BJ (cell line): ENCODE data around the gene DTX4. TPM values are rescaled to one million over a fixed set of nuclear protein-coding genes. Genes with fewer than 3 reads are reported as not detected.
A peak's percentile ranks its signal among the peaks of the same experiment; 100 is the strongest.

Experiments used
- CTCF ChIA-PET: fragments of 350-600 bp; formaldehyde crosslinking; extraction: SDS; loops from one replicate; lab custom pipeline; 2021; ENCODE audit warnings: antibody characterized with exemption, inconsistent platforms; lab: Yijun Ruan, JAX
- POLR2A ChIA-PET: fragments of 300-600 bp; sonication (Branson Sonifier 250); formaldehyde crosslinking; extraction: SDS; loops from one replicate; lab custom pipeline; 2021; ENCODE audit warnings: antibody characterized with exemption; lab: Charles Lee
- DNase-seq: peaks from one replicate; pipeline ENCODE4 v3.0.0-alpha.2; 2011; ENCODE audit warnings: low read depth
- H3K27me3 ChIP-seq: 2 replicates; pipeline ENCODE4 v1.6.0; 2011; ENCODE audit warnings: low read length; ENCODE audit not compliant: control insufficient read depth, insufficient read depth
- H3K36me3 ChIP-seq: 2 replicates; pipeline ENCODE4 v1.5.1; 2011; ENCODE audit warnings: low read length; ENCODE audit not compliant: control insufficient read depth, insufficient read depth
- H3K4me3 ChIP-seq: 2 replicates; pipeline ENCODE4 v1.5.1; 2011; ENCODE audit warnings: low read depth, mild to moderate bottlenecking, control low read depth, low read length
- polyA plus RNA-seq: library from polyadenylated mRNA; depleted of rRNA; stranded (reverse); fragments of >200 nt; gene quantifications from 2 replicates; pipeline ENCODE4 v1.2.3, GENCODE V29; 2011
- TF ChIP-seq, protein P1 (sequence below): IDR thresholded peaks from 2 replicates; pipeline ENCODE4 v1.5.1; 2011; ENCODE audit warnings: low read depth, mild to moderate bottlenecking, control low read depth, inconsistent platforms, low read length, moderate library complexity; ENCODE audit not compliant: insufficient read depth

DTX4 gene
- polyA plus RNA-seq, 1 experiment = 1.2 TPM

DNA sequence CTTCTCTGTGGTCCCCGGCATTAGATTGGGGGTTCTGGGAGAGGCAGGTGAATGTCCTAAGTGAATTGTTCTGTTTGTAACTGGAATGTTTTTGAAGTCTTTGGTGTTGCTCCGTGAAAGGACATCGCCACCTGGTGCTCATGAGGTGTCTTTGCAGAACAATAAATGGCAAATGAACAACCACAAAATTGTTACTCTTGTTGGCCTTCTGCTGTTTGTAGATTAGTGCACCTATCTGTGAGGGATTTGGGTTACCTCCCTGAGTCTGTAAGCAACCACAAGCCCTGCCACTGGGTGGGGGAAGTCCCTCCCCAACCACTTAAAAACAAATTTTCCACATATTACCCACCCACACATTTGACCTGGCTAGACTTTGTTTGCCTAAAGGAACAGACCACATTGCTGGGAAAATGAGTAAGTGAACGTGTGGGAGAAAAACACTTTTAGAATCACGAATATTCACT lies 36.1 kb downstream of the DTX4 start:
- H3K27me3 ChIP-seq = peaks cover 3% of the 10 kb centered on the region
- peak; percentile 39 for DNase-seq
- no peaks in the 10 kb centered on the region; the same call in 1 of the 2 replicates for H3K36me3 ChIP-seq
- POLR2A ChIA-PET = no interaction called here
- TF ChIP-seq, protein P1, sequence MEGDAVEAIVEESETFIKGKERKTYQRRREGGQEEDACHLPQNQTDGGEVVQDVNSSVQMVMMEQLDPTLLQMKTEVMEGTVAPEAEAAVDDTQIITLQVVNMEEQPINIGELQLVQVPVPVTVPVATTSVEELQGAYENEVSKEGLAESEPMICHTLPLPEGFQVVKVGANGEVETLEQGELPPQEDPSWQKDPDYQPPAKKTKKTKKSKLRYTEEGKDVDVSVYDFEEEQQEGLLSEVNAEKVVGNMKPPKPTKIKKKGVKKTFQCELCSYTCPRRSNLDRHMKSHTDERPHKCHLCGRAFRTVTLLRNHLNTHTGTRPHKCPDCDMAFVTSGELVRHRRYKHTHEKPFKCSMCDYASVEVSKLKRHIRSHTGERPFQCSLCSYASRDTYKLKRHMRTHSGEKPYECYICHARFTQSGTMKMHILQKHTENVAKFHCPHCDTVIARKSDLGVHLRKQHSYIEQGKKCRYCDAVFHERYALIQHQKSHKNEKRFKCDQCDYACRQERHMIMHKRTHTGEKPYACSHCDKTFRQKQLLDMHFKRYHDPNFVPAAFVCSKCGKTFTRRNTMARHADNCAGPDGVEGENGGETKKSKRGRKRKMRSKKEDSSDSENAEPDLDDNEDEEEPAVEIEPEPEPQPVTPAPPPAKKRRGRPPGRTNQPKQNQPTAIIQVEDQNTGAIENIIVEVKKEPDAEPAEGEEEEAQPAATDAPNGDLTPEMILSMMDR = peak; percentile 73
- CTCF ChIA-PET = interaction anchor here (0.7 to 8.1 kb wide), 7 partner anchors 10 to 37 kb away, joined by 3 to 202 read pairs (median 18); partner anchors contain the start of gene DTX4
- H3K4me3 ChIP-seq = no peak overlapping the region

DNA sequence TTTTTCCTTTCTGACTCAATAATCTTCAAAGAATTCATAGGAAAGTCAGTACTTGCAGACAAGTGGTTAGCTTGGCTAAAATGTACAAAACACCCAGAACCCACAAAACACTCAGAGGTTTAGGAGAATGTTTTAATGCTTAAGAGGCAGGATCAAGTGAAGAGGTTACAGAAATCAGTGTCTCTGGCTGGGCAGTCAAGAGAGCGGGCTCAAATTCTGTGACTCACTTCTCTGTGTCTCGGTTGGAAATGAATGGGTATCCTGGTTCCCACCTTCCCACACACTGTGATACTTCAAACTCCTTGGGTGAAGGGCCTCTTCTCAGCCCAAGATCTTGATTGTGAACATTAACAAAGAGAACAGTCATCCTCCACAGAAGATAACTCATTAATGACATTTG lies 37.0 kb downstream of the DTX4 start:
- Histone ChIP-seq H3K36me3 (no peaks in the 10 kb centered on the region; the same call in 1 of the 2 replicates), H3K27me3 (peaks cover 3% of the 10 kb centered on the region), H3K4me3 (no peak overlapping the region)
- DNase-seq = no peak
- TF ChIP-seq, protein P1 = no peak
- ChIA-PET CTCF (interaction anchor here (0.7 to 4.8 kb wide), 10 partner anchors 11 to 63 kb away, joined by 3 to 37 read pairs (median 4); partner anchors contain the start of gene DTX4), POLR2A (no interaction called here)

DNA sequence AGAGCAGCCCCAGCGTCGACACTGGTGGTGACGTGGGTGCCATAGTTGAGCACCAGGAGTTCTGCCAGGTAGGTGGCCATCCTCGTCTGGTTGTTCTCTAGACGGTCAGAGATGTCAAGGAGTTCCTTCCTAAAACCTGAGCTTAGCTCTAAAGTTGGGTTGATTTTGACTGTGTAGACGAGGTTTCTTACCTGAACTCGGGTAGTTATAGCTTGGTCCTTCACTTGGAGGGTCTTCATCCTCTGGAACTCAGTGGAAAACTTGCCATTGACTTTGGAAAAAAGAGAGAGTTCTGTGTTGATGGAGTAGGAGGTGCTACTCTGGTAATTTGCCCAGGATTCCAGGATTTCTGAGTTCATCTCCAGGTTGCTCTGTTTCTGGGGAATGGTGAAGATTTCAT lies 40.3 kb downstream of the DTX4 start:
- CTCF ChIA-PET = interaction anchor here (0.9 to 4.8 kb wide), 3 partner anchors 9 to 41 kb away, joined by 3 to 37 read pairs (median 4); partner anchors contain the start of gene DTX4
- Histone ChIP-seq H3K36me3 (no peaks in the 10 kb centered on the region), H3K27me3 (peaks cover 3% of the 10 kb centered on the region), H3K4me3 (no peak overlapping the region)
- no peak for DNase-seq
- TF ChIP-seq, protein P1 = no peak
- POLR2A ChIA-PET = no interaction called here

DNA sequence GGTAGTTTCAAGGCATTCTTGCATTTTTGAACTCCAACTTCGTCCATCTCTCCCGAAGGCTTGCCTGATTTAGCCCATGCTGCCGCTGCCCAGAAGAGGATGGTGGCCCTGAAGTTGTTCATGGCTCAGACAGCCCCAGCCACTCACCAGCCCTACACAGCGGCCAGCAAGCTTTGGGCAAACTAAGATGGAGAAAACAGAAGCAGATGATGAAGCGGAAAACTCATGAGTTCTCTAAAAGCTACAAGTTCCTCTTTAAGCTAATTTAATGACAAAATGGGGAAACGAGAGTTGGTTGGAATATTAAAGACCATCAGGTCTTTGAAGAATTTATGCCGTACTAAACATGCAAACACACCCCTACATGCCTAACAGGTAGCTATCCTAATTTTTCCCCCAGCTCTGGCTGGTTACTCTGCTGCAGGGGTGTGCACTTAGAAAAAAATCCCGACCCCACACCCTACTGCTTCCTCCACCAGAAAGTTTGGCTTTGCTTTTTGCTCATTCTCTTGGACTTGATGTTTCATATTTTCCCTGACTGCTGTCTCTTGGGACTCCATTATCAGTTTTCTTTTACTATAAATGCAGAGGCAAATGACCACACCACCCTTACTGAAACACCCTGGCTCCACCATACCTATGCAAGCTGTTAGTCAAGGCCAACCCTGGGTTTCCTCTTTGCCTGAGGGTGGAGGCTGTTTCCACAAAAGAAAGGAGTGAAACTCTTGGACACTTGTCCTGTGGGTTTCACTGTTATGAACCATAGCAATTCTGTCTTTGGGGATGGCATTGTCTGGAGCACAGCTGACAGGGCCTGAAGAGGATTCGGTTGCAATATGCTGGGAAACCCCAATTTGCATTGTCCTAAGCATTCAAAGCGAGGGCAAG lies 41.1 kb downstream of the DTX4 start, which contains the start of gene MPEG1:
TSS of gene MPEG1 (minus strand) at position 184 of the 888 bp plus-strand sequence. CDS start at position 122, 62 bp downstream.
- CTCF ChIA-PET = interaction anchor here (0.9 to 4.8 kb wide), 4 partner anchors 9 to 42 kb away, joined by 3 to 37 read pairs (median 8); partner anchors contain the start of gene DTX4
- TF ChIP-seq, protein P1 = no peak

More for the DNA sequence above, 41.1 kb downstream of the DTX4 start, which contains the start of gene MPEG1:
- Histone ChIP-seq H3K36me3 (no peaks in the 10 kb centered on the region), H3K4me3 (no peak within 1 kb of the TSS), H3K27me3 (peaks cover 3% of the 10 kb centered on the region)
- DNase-seq = no peak
- POLR2A ChIA-PET = no interaction called here
